ENCODE measurements around the gene GPX5.

- TF ChIP-seq POLR2A (IDR thresholded peaks at IDR 0.05) (no peak), CTCF (IDR thresholded peaks at IDR 0.05) (no peak)
Observed at GRCh38 chr6:28478518-28478917, 47.2 kb upstream of the GPX5 start.

Measured in vagina (tissue), 2 donors.